ENCODE measurements around the gene RGL1. TPM values are rescaled to one million over a fixed set of nuclear protein-coding genes. Genes with fewer than 3 reads are reported as not detected.

Gene RGL1
- total RNA-seq, 2 experiments from 2014 or later = 2.0 TPM

DNA sequence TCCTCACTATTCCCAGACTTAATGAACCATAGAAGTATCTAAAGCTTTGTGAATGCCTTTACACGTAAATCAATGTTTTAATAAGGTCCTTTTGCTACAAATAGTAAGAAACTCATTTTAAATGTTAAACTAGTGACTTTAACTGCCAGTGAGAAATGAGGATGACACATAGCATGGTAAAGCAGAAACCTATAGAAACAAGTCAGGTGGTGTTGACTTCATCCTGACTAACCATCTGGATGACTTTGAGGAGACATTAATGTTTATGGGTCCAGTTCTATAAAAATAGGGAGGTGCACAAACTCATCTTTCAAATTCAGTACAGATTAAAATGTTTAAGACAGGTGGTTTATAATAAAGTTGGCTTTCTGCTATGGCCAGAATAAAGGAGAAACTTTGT is 147.2 kb downstream of the RGL1 start:
- CTCF ChIA-PET = interaction anchor here (1.5 kb wide), 1 partner anchor 13 kb away, joined by 3 read pairs; no protein-coding TSS in a partner anchor

GRCh38 chr1:183953031-183953430 is 148.1 kb downstream of the RGL1 start:
- H3K27me3 Mint-ChIP-seq = no peaks in the 10 kb centered on the region
- no peak overlapping the region for H3K4me3 Mint-ChIP-seq
- POLR2A ChIA-PET = no interaction called here
- H3K4me1 Mint-ChIP-seq = peaks cover 7% of the 10 kb centered on the region
- ATAC-seq (no peak), DNase-seq (no peak)
- H3K9me3 Mint-ChIP-seq (ENCODE audit: low read depth) = no peaks in the 10 kb centered on the region
- no peak overlapping the region for H3K27ac Mint-ChIP-seq
- CTCF ChIA-PET = interaction anchor here (0.6 kb wide), 1 partner anchor 70 kb away, joined by 3 read pairs; no protein-coding TSS in a partner anchor
- intact Hi-C loops (cut with DNase I, micrococcal nuclease) = loop anchor here (10.0 kb wide), 2 partner anchors 272 to 942 kb away; no protein-coding TSS in a partner anchor
- no peaks in the 10 kb centered on the region for H3K36me3 Mint-ChIP-seq (ENCODE audit: low read depth)

More for the DNA sequence above, 147.2 kb downstream of the RGL1 start:
- POLR2A ChIA-PET = no interaction called here
- Mint-ChIP-seq H3K36me3 (ENCODE audit: low read depth) (no peaks in the 10 kb centered on the region), H3K27me3 (no peaks in the 10 kb centered on the region), H3K4me3 (no peak overlapping the region), H3K9me3 (ENCODE audit: low read depth) (no peaks in the 10 kb centered on the region), H3K4me1 (peaks cover 7% of the 10 kb centered on the region), H3K27ac (no peak overlapping the region)
- ATAC-seq = no peak
- no peak for DNase-seq
- intact Hi-C loops (cut with DNase I, micrococcal nuclease) = loop anchor here (10.0 kb wide), 2 partner anchors 273 to 943 kb away; no protein-coding TSS in a partner anchor

- intact Hi-C loops (cut with DNase I, micrococcal nuclease) = loop anchor here (10.0 kb wide), 2 partner anchors 270 to 940 kb away; no protein-coding TSS in a partner anchor
- no peaks in the 10 kb centered on the region for H3K9me3 Mint-ChIP-seq (ENCODE audit: low read depth)
- no peak for ATAC-seq
- no peaks in the 10 kb centered on the region for H3K36me3 Mint-ChIP-seq (ENCODE audit: low read depth)
- H3K4me3 Mint-ChIP-seq = no peak overlapping the region
- H3K4me1 Mint-ChIP-seq = peaks cover 7% of the 10 kb centered on the region
- no peaks in the 10 kb centered on the region for H3K27me3 Mint-ChIP-seq
- CTCF ChIA-PET = interaction anchor here (0.6 to 4.7 kb wide), 3 partner anchors 11 to 40 kb away, joined by 3 to 18 read pairs (median 6); no protein-coding TSS in a partner anchor
- no peak overlapping the region for H3K27ac Mint-ChIP-seq
- no peak for DNase-seq
- POLR2A ChIA-PET = no interaction called here
Observed at GRCh38 chr1:183954496-183954895, 149.6 kb downstream of the RGL1 start.

DNA sequence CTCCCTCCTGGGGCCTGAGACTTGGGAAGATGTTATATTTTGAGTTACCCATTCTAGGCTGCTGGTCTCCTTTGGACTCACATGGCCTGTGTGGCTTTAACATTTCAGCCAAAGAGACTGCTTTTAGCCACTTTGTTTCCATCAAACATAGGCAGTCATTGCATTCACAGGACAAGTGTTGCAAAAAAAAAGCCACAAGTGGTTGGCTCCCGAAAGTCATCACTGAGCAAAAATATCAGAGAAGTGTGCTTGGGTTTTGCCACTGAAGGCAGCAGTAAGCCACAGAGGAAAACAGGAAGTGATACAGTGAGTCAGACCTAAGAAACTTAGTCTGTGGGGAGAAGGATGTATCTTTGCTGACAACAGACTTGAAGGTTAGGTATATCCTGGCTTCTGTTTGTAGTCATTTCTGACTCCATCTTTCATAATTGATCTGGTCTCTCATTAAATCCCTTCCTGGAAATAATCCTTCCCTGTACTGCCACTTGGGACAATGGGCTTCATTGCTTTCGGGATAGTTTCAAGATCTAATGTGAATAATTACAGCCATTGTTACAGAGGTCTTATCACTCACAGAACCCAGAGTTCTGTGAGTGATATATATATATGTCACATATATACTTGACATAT is 151.8 kb downstream of the RGL1 start:
- Mint-ChIP-seq H3K9me3 (ENCODE audit: low read depth) (no peaks in the 10 kb centered on the region), H3K27me3 (no peaks in the 10 kb centered on the region), H3K4me1 (peaks cover 7% of the 10 kb centered on the region), H3K4me3 (no peak overlapping the region), H3K27ac (peak overlapping the region; percentile 77), H3K36me3 (ENCODE audit: low read depth) (no peaks in the 10 kb centered on the region)
- ChIA-PET CTCF (interaction anchor here (1.3 to 4.7 kb wide), 3 partner anchors 21 to 43 kb away, joined by 4 to 18 read pairs (median 4); no protein-coding TSS in a partner anchor), POLR2A (no interaction called here)
- peak; percentile 67 for DNase-seq
- intact Hi-C loops (cut with DNase I, micrococcal nuclease) = loop anchor here (1.0 to 10.0 kb wide), 11 partner anchors 40 to 938 kb away; partner anchors contain the start of genes TSEN15 (in 2 of the 2), C1orf21 (in 1 of the 2) and COLGALT2 (in 1 of the 2)
- peak; percentile 99 for ATAC-seq

GRCh38 chr1:183957216-183957830 is 152.4 kb downstream of the RGL1 start:
- H3K27ac Mint-ChIP-seq = no peak overlapping the region
- peaks cover under 1% of the 10 kb centered on the region for H3K4me1 Mint-ChIP-seq
- H3K4me3 Mint-ChIP-seq = no peak overlapping the region
- ATAC-seq (no peak), DNase-seq (no peak)
- intact Hi-C loops (cut with DNase I, micrococcal nuclease) = loop anchor here (2.0 to 10.0 kb wide), 8 partner anchors 41 to 937 kb away; partner anchors contain the start of genes C1orf21 (in 1 of the 2), COLGALT2 (in 1 of the 2) and TSEN15 (in 1 of the 2)
- CTCF ChIA-PET = interaction anchor here (1.4 to 4.7 kb wide), 2 partner anchors 22 to 42 kb away, joined by 4 to 18 read pairs; no protein-coding TSS in a partner anchor
- H3K27me3 Mint-ChIP-seq = no peaks in the 10 kb centered on the region
- H3K9me3 Mint-ChIP-seq (ENCODE audit: low read depth) = no peaks in the 10 kb centered on the region
- no peaks in the 10 kb centered on the region for H3K36me3 Mint-ChIP-seq (ENCODE audit: low read depth)
- POLR2A ChIA-PET = interaction anchor here (0.6 kb wide), 2 partner anchors 87 to 322 kb away, joined by 4 to 6 read pairs; no protein-coding TSS in a partner anchor

DNA sequence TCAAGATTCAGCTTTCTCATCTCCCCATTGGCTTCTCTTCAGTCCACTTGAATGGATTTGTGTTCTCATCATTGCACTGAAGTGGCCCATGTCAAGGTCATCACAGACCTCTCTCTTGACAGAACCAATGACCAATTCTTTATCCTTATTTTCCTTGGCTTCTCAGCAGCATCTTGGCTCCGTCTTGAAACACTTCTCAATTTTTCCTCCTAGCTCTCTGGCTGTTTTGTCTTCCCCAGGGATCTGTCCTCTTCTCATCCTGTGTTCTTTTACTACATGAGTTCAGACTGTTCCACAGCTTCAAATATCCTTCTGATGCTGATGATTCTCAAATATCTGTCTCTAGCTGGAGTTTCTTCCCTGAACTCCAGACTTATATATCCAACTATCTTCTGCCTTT is 154.0 kb downstream of the RGL1 start:
- no peak for ATAC-seq
- Mint-ChIP-seq H3K27ac (no peak overlapping the region), H3K4me1 (peaks cover 7% of the 10 kb centered on the region), H3K4me3 (no peak overlapping the region), H3K36me3 (ENCODE audit: low read depth) (no peaks in the 10 kb centered on the region), H3K27me3 (no peaks in the 10 kb centered on the region), H3K9me3 (ENCODE audit: low read depth) (no peaks in the 10 kb centered on the region)
- intact Hi-C loops (cut with DNase I, micrococcal nuclease) = loop anchor here (5.0 to 10.0 kb wide), 5 partner anchors 78 to 936 kb away; partner anchors contain the start of genes C1orf21 (in 1 of the 2) and COLGALT2 (in 1 of the 2)
- CTCF ChIA-PET = interaction anchor here (4.7 kb wide), 1 partner anchor 43 kb away, joined by 18 read pairs; no protein-coding TSS in a partner anchor
- POLR2A ChIA-PET = no interaction called here
- DNase-seq = no peak

DNA sequence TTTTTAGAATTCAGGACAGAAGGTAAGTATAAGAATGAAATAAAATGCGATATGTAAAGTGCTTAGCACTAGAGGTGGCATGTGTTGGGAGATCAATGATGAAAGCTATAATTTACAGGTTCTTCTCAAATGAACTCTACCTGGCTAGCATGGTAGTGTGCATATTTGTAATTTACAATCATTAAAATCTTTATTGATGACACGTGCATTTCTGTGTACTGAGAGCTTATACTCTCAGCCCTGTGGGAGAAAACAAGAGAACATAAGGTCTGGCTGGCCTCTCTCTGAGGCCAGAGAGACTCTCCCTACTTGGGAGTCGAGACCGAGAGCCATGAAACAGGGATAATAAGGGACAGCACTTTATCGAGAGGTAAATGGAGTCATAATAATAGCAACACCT is 156.2 kb downstream of the RGL1 start:
- intact Hi-C loops (cut with DNase I, micrococcal nuclease) = no loop called here
- peaks cover 7% of the 10 kb centered on the region for H3K4me1 Mint-ChIP-seq
- no peak for DNase-seq
- H3K9me3 Mint-ChIP-seq (ENCODE audit: low read depth) = no peaks in the 10 kb centered on the region
- ChIA-PET CTCF (no interaction called here), POLR2A (no interaction called here)
- peaks cover 3% of the 10 kb centered on the region for H3K27me3 Mint-ChIP-seq
- H3K36me3 Mint-ChIP-seq (ENCODE audit: low read depth) = no peaks in the 10 kb centered on the region
- no peak overlapping the region for H3K4me3 Mint-ChIP-seq
- no peak for ATAC-seq
- no peak overlapping the region for H3K27ac Mint-ChIP-seq

DNA sequence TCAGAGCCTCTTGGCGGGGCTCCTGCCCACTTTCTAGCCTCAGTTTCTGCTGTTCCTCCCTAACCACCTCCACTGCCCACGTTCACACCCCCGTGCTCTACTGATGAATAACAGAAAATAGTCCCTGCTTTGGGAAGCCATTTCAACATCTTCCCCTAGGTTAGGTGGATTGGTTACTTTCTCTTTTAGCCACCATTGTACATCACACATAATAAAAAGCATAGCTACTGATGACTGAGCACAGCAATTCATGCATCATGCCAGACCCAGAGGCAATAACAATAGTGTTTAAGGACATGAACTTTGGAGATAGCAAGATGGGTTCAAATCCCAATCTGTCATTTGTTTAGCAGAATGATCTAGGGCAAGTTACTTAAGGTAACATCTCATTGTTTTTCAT is 158.0 kb downstream of the RGL1 start:
- DNase-seq (no peak), ATAC-seq (peak; percentile 57)
- H3K36me3 Mint-ChIP-seq (ENCODE audit: low read depth) = no peaks in the 10 kb centered on the region
- ChIA-PET CTCF (no interaction called here), POLR2A (no interaction called here)
- no peaks in the 10 kb centered on the region for H3K9me3 Mint-ChIP-seq (ENCODE audit: low read depth)
- H3K4me3 Mint-ChIP-seq = no peak overlapping the region
- intact Hi-C loops (cut with DNase I, micrococcal nuclease) = no loop called here
- peaks cover 7% of the 10 kb centered on the region for H3K4me1 Mint-ChIP-seq
- peak overlapping the region; percentile 8 for H3K27ac Mint-ChIP-seq
- H3K27me3 Mint-ChIP-seq = peaks cover 9% of the 10 kb centered on the region

DNA sequence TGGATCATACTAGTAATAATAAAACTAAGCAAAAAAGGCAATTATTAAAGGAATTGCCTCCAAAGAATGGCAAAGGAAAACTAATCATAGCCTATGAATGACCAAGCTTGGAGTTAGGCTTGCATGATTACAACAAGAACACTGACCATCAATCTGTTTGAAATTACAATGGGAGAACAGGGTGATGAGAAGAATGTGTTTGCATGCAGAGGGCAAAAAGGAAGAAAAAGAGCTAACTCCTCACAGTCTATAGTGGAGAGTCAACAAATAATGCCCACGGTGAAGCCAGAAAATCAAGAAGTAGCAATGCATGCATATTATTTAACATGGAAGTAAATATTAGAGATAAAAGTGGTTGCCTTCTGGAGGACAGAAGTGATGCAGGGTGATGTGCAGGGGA is 160.8 kb downstream of the RGL1 start:
- Mint-ChIP-seq H3K36me3 (ENCODE audit: low read depth) (no peaks in the 10 kb centered on the region), H3K4me3 (no peak overlapping the region), H3K27me3 (peaks cover 9% of the 10 kb centered on the region), H3K27ac (no peak overlapping the region), H3K9me3 (ENCODE audit: low read depth) (no peaks in the 10 kb centered on the region), H3K4me1 (peaks cover 7% of the 10 kb centered on the region)
- DNase-seq (no peak), ATAC-seq (no peak)
- ChIA-PET POLR2A (no interaction called here), CTCF (interaction anchor here (0.8 kb wide), 1 partner anchor 14 kb away, joined by 3 read pairs; no protein-coding TSS in a partner anchor)
- intact Hi-C loops (cut with DNase I, micrococcal nuclease) = no loop called here

GRCh38 chr1:183966487-183966886 is 161.6 kb downstream of the RGL1 start:
- no peak overlapping the region for H3K27ac Mint-ChIP-seq
- ATAC-seq (no peak), DNase-seq (no peak)
- H3K4me3 Mint-ChIP-seq = no peak overlapping the region
- POLR2A ChIA-PET = no interaction called here
- H3K9me3 Mint-ChIP-seq (ENCODE audit: low read depth) = no peaks in the 10 kb centered on the region
- CTCF ChIA-PET = no interaction called here
- H3K36me3 Mint-ChIP-seq (ENCODE audit: low read depth) = no peaks in the 10 kb centered on the region
- intact Hi-C loops (cut with DNase I, micrococcal nuclease) = no loop called here
- peaks cover 7% of the 10 kb centered on the region for H3K4me1 Mint-ChIP-seq
- H3K27me3 Mint-ChIP-seq = peaks cover 10% of the 10 kb centered on the region

DNA sequence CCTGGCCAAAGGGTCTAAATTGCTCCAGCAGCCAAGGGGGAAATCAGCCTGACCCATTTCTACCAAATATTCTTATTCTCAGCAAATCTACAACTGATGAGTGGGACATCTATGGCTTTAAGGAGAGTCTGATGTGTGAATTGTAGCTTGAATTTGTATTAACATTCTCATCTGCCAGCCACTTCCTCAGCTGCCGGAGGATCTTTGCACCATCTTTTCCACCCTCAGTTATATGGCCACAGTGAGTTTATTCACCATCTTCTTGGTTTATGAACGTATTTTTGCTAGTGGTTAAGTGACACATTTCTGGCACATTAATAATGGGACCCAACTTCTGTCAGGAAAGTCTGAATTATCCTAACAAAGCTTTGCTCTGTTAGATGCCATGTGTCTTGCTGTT is 163.0 kb downstream of the RGL1 start:
- Mint-ChIP-seq H3K27ac (no peak overlapping the region), H3K27me3 (peaks cover 11% of the 10 kb centered on the region), H3K4me1 (peaks cover 2% of the 10 kb centered on the region), H3K4me3 (no peak overlapping the region), H3K9me3 (ENCODE audit: low read depth) (no peaks in the 10 kb centered on the region), H3K36me3 (ENCODE audit: low read depth) (no peaks in the 10 kb centered on the region)
- DNase-seq (no peak), ATAC-seq (peak; percentile 30)
- intact Hi-C loops (cut with DNase I, micrococcal nuclease) = no loop called here
- ChIA-PET CTCF (no interaction called here), POLR2A (no interaction called here)
